Naive B cell (primary cell): Measurements from ENCODE around the gene MAPT. TPM values are rescaled to one million over a fixed set of nuclear protein-coding genes. Genes with fewer than 3 reads are reported as not detected.
A peak's percentile ranks its signal among the peaks of the same experiment; 100 is the strongest.

Experiments
- ATAC-seq, 2 donors: fragments of 150-1000 bp; cut with Tn5 transposase; 2 replicates each; pipeline ENCODE4 v1.10.0; 2021; ENCODE audit warnings: low read depth in 2 of 2, mild to moderate bottlenecking in 2 of 2, moderate library complexity in 2 of 2
- DNase-seq: peaks from one replicate; pipeline ENCODE4 v3.0.0; 2022
- H3K27ac Mint-ChIP-seq, 6 donors: one replicate each; pipeline ENCODE4 v1.8.0; 2020 to 2022; ENCODE audit warnings: mild to moderate bottlenecking in 6 of 6, mixed read lengths in 6 of 6, moderate library complexity in 5 of 6, inconsistent platforms in 2 of 6
- H3K27me3 Mint-ChIP-seq, 3 donors: one replicate each; pipeline ENCODE4 v1.8.0; 2021 to 2022; ENCODE audit warnings: mixed read lengths in 3 of 3, mild to moderate bottlenecking in 1 of 3
- H3K36me3 Mint-ChIP-seq, 2 donors: one replicate each; pipeline ENCODE4 v1.8.0; 2020 to 2022; ENCODE audit warnings: mixed read lengths in 2 of 2, inconsistent platforms in 1 of 2, mild to moderate bottlenecking in 1 of 2
- H3K4me1 Mint-ChIP-seq, 3 donors: one replicate each; pipeline ENCODE4 v1.8.0; 2020 to 2022; ENCODE audit warnings: mixed read lengths in 3 of 3, inconsistent platforms in 1 of 3, mild to moderate bottlenecking in 1 of 3, moderate library complexity in 1 of 3
- H3K4me3 Mint-ChIP-seq, 8 donors: one replicate each; pipeline ENCODE4 v1.8.0; 2020 to 2022; ENCODE audit warnings: mild to moderate bottlenecking in 8 of 8, mixed read lengths in 8 of 8, moderate library complexity in 8 of 8, inconsistent platforms in 2 of 8
- H3K9me3 Mint-ChIP-seq, 7 donors: one replicate each; pipeline ENCODE4 v1.8.0; 2020 to 2022; ENCODE audit warnings: mixed read lengths in 7 of 7, mild to moderate bottlenecking in 5 of 7, inconsistent platforms in 2 of 7, moderate library complexity in 1 of 7
- polyA plus RNA-seq, 6 donors: library from polyadenylated mRNA; unstranded; fragments of 300-500 nt; fragmentation: Illumina TruSeq; gene quantifications; one replicate each; pipeline ENCODE4 v1.2.3, GENCODE V29; 2021; ENCODE audit warnings: low read depth in 6 of 6

MAPT gene
- polyA plus RNA-seq, 6 donors from 2014 or later, result 0.10 to 0.29 TPM; not detected in 4

- Mint-ChIP-seq H3K27me3 (no peaks in the 10 kb centered on the region), H3K36me3 (peaks cover 20 to 21% of the 10 kb centered on the region in 2 donors), H3K27ac (peak overlapping the region in 5 of 6 donors; percentile 25 to 83 (median 49)), H3K4me3 (peak overlapping the region in 3 of 8 donors; percentile 30 to 62 (median 50)), H3K9me3 (no peaks in the 10 kb centered on the region), H3K4me1 (peaks cover 34 to 47% (median 44%) of the 10 kb centered on the region in 3 donors)
- DNase-seq (no peak), ATAC-seq (no peak)
Observed at GRCh38 chr17:46027048-46027975, 133.0 kb downstream of the MAPT start.

GRCh38 chr17:46027976-46028325, 133.6 kb downstream of the MAPT start:
- DNase-seq (no peak), ATAC-seq (no peak)
- Mint-ChIP-seq H3K27ac (peak overlapping the region in 4 of 6 donors; percentile 25 to 57 (median 44)), H3K36me3 (peaks cover 24 to 26% of the 10 kb centered on the region in 2 donors), H3K4me3 (peak overlapping the region in 1 of 8 donors; percentile 62), H3K27me3 (no peaks in the 10 kb centered on the region), H3K9me3 (no peaks in the 10 kb centered on the region), H3K4me1 (peaks cover 34 to 47% (median 40%) of the 10 kb centered on the region in 3 donors)

- ATAC-seq (no peak), DNase-seq (no peak)
- Mint-ChIP-seq H3K27ac (peak overlapping the region in 3 of 6 donors; percentile 11 to 57 (median 52)), H3K4me3 (no peak overlapping the region), H3K36me3 (peaks cover 29 to 30% of the 10 kb centered on the region in 2 donors), H3K27me3 (no peaks in the 10 kb centered on the region), H3K4me1 (peaks cover 34 to 47% (median 40%) of the 10 kb centered on the region in 3 donors), H3K9me3 (no peaks in the 10 kb centered on the region)
Observed at GRCh38 chr17:46028374-46028773, 134.0 kb downstream of the MAPT start.

GRCh38 chr17:46028981-46029565, 134.7 kb downstream of the MAPT start:
- DNase-seq (no peak), ATAC-seq (peak; percentile 84 to 90)
- Mint-ChIP-seq H3K27me3 (no peaks in the 10 kb centered on the region), H3K36me3 (peaks cover 30 to 32% of the 10 kb centered on the region in 2 donors), H3K4me1 (peaks cover 34 to 47% (median 40%) of the 10 kb centered on the region in 3 donors), H3K4me3 (peak overlapping the region in 2 of 8 donors; percentile 34 to 54), H3K9me3 (no peaks in the 10 kb centered on the region), H3K27ac (peak overlapping the region; percentile 10 to 90 (median 51))

GRCh38 chr17:46029627-46030026, 135.3 kb downstream of the MAPT start:
- H3K36me3 Mint-ChIP-seq, result peaks cover 30 to 37% of the 10 kb centered on the region in 2 donors
- H3K4me3 Mint-ChIP-seq, result peak overlapping the region in 2 of 8 donors; percentile 34 to 57
- ATAC-seq (no peak), DNase-seq (no peak)
- H3K9me3 Mint-ChIP-seq, result no peaks in the 10 kb centered on the region
- H3K4me1 Mint-ChIP-seq, result peaks cover 34 to 47% (median 40%) of the 10 kb centered on the region in 3 donors
- no peaks in the 10 kb centered on the region for H3K27me3 Mint-ChIP-seq
- H3K27ac Mint-ChIP-seq, result peak overlapping the region in 3 of 6 donors; percentile 7 to 72 (median 57)

- Mint-ChIP-seq H3K9me3 (no peaks in the 10 kb centered on the region), H3K4me1 (peaks cover 30 to 40% (median 34%) of the 10 kb centered on the region in 3 donors), H3K27me3 (no peaks in the 10 kb centered on the region), H3K27ac (peak overlapping the region in 4 of 6 donors; percentile 57 to 95 (median 72)), H3K36me3 (peaks cover 30 to 42% of the 10 kb centered on the region in 2 donors), H3K4me3 (no peak overlapping the region)
- ATAC-seq, result no peak
- DNase-seq, result no peak
Observed at GRCh38 chr17:46030752-46031151, 136.4 kb downstream of the MAPT start.

GRCh38 chr17:46031440-46031839, 137.1 kb downstream of the MAPT start:
- Mint-ChIP-seq H3K36me3 (peaks cover 30 to 42% of the 10 kb centered on the region in 2 donors), H3K27ac (peak overlapping the region in 4 of 6 donors; percentile 31 to 96 (median 78)), H3K4me1 (peaks cover 23 to 33% (median 27%) of the 10 kb centered on the region in 3 donors), H3K9me3 (no peaks in the 10 kb centered on the region), H3K4me3 (no peak overlapping the region), H3K27me3 (no peaks in the 10 kb centered on the region)
- DNase-seq (no peak), ATAC-seq (no peak)

GRCh38 chr17:46031920-46032319, 137.6 kb downstream of the MAPT start:
- Mint-ChIP-seq H3K27me3 (no peaks in the 10 kb centered on the region), H3K4me3 (no peak overlapping the region), H3K4me1 (peaks cover 18 to 28% (median 24%) of the 10 kb centered on the region in 3 donors), H3K9me3 (no peaks in the 10 kb centered on the region), H3K36me3 (peaks cover 30 to 42% of the 10 kb centered on the region in 2 donors), H3K27ac (peak overlapping the region in 5 of 6 donors; percentile 62 to 96 (median 73))
- DNase-seq (no peak), ATAC-seq (no peak)

GRCh38 chr17:46032909-46033308, 138.6 kb downstream of the MAPT start:
- peak overlapping the region in 1 of 6 donors; percentile 63 for H3K27ac Mint-ChIP-seq
- no peaks in the 10 kb centered on the region for H3K9me3 Mint-ChIP-seq
- DNase-seq (no peak), ATAC-seq (no peak)
- no peak overlapping the region for H3K4me3 Mint-ChIP-seq
- H3K4me1 Mint-ChIP-seq, result peaks cover 14 to 20% (median 19%) of the 10 kb centered on the region in 3 donors
- no peaks in the 10 kb centered on the region for H3K27me3 Mint-ChIP-seq
- peaks cover 32 to 45% of the 10 kb centered on the region in 2 donors for H3K36me3 Mint-ChIP-seq

GRCh38 chr17:46033392-46033791, 139.0 kb downstream of the MAPT start:
- H3K27ac Mint-ChIP-seq, result no peak overlapping the region
- DNase-seq (no peak), ATAC-seq (no peak)
- H3K4me1 Mint-ChIP-seq, result peaks cover 13 to 25% (median 15%) of the 10 kb centered on the region in 3 donors
- peaks cover 37 to 50% of the 10 kb centered on the region in 2 donors for H3K36me3 Mint-ChIP-seq
- H3K27me3 Mint-ChIP-seq, result no peaks in the 10 kb centered on the region
- H3K4me3 Mint-ChIP-seq, result no peak overlapping the region
- H3K9me3 Mint-ChIP-seq, result no peaks in the 10 kb centered on the region

- Mint-ChIP-seq H3K9me3 (no peaks in the 10 kb centered on the region), H3K36me3 (peaks cover 28 to 41% of the 10 kb centered on the region in 2 donors), H3K27ac (peak overlapping the region in 3 of 6 donors; percentile 17 to 80 (median 27)), H3K4me3 (no peak overlapping the region), H3K4me1 (peaks cover 0 to 12% (median 0%) of the 10 kb centered on the region in 3 donors), H3K27me3 (no peaks in the 10 kb centered on the region)
- ATAC-seq, result peak in 1 of 2 donors; percentile 32
- no peak for DNase-seq
Observed at GRCh38 chr17:46035112-46035818, 140.9 kb downstream of the MAPT start.

GRCh38 chr17:46036491-46036890, 142.1 kb downstream of the MAPT start:
- Mint-ChIP-seq H3K4me1 (peaks cover 0 to 7% (median 0%) of the 10 kb centered on the region in 3 donors), H3K9me3 (no peaks in the 10 kb centered on the region), H3K36me3 (peaks cover 22 to 33% of the 10 kb centered on the region in 2 donors), H3K27ac (peak overlapping the region in 3 of 6 donors; percentile 56 to 94 (median 71)), H3K4me3 (no peak overlapping the region), H3K27me3 (no peaks in the 10 kb centered on the region)
- no peak for DNase-seq
- no peak for ATAC-seq

- ATAC-seq, result no peak
- no peak for DNase-seq
- H3K4me3 Mint-ChIP-seq, result no peak overlapping the region
- H3K36me3 Mint-ChIP-seq, result peaks cover 17 to 31% of the 10 kb centered on the region in 2 donors
- H3K27ac Mint-ChIP-seq, result peak overlapping the region in 2 of 6 donors; percentile 55 to 96
- peaks cover 0 to 7% (median 0%) of the 10 kb centered on the region in 3 donors for H3K4me1 Mint-ChIP-seq
- H3K9me3 Mint-ChIP-seq, result no peaks in the 10 kb centered on the region
- no peaks in the 10 kb centered on the region for H3K27me3 Mint-ChIP-seq
Observed at GRCh38 chr17:46037722-46038255, 143.4 kb downstream of the MAPT start.
